ENCODE measurements around the gene TTC19. TPM values are rescaled to one million over a fixed set of nuclear protein-coding genes. Genes with fewer than 3 reads are reported as not detected.

Gene TTC19
- total and polyA plus RNA-seq, 2 of the 8 experiments (the other 6 are each of a cell fraction or from before 2014, with no cell fraction given), result 11.8 to 55.0 TPM

DNA sequence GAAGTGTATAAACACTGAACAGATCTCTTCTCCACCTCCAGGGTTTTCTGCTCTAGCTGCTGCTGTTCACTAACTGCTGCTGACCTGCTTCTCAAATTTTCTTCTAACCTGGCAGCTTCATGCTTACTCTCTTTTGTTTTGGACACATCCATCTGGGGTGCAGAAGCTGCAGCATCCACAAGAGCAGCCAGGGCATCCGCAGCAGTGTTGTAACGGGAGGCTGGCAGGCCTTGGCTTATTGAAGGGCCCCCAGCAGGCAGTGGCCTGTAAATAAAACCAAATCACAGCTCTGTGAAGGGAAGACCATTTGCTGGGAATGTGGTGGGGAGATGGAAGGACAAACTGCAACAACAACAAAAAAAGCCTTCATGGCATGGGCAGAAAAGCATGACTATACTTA lies 62.0 kb downstream of the TTC19 start:
- no peak for FAIRE-seq
- Histone ChIP-seq H4K8ac (ENCODE audit: extremely low read depth, insufficient read depth, low read length) (peak overlapping the region; percentile 82; the same call in 1 of the 2 replicates), H2BK5ac (ENCODE audit: low read depth, low read length) (no peak overlapping the region), H3K14ac (ENCODE audit: insufficient read length) (no peak overlapping the region), H3K9me3 (ENCODE audit: insufficient read depth in 2 of 2, low read depth in 1 of 2, low read length in 1 of 2) (no peaks in the 10 kb centered on the region), H4K20me1 (replicated peaks in 1 of 2; ENCODE audit: control insufficient read depth in 1 of 2, insufficient read depth in 2 of 2, low read length in 2 of 2) (no peaks in the 10 kb centered on the region), H3K9ac (replicated peaks in 1 of 4; ENCODE audit: extremely low read depth in 1 of 4, low read depth in 3 of 4, low read length in 3 of 4) (no peak overlapping the region), H3K18ac (ENCODE audit: extremely low read depth, low read length) (no peak overlapping the region), H3K4ac (replicated peaks; ENCODE audit: insufficient read length, low read depth, low read length) (no peak overlapping the region), H4K91ac (replicated peaks; ENCODE audit: insufficient read length, low read length) (no peak overlapping the region), H2BK20ac (ENCODE audit: low read length) (no peak overlapping the region), H4K5ac (ENCODE audit: insufficient read length, low read depth, low read length) (no peak overlapping the region), H2BK12ac (ENCODE audit: low read depth, low read length) (no peak overlapping the region), H3K23ac (ENCODE audit: insufficient read length) (no peak overlapping the region), H3K79me1 (ENCODE audit: low read depth, low read length) (no peaks in the 10 kb centered on the region), H3K4me2 (ENCODE audit: insufficient read depth in 1 of 2, low read depth in 2 of 2, low read length in 2 of 2) (no peak overlapping the region), H3K4me3 (ENCODE audit: extremely low read depth in 1 of 4, insufficient read depth in 2 of 4, low read depth in 3 of 4, low read length in 4 of 4) (no peak overlapping the region), H2AK5ac (ENCODE audit: low read depth, low read length) (no peak overlapping the region), H2AFZ (ENCODE audit: low read length) (no peak overlapping the region), H3K56ac (replicated peaks; ENCODE audit: insufficient read length, low read depth, low read length) (no peak overlapping the region), H2BK15ac (ENCODE audit: low read length) (no peak overlapping the region), H3K36me3 (ENCODE audit: control insufficient read depth in 2 of 4, insufficient read depth in 4 of 4, low read length in 3 of 4) (peaks cover 7 to 71% (median 47%) of the 10 kb centered on the region in 4 experiments; a peak in 7 of 8 replicates), H3K23me2 (ENCODE audit: low read depth, low read length) (no peaks in the 10 kb centered on the region), H3K27me3 (replicated peaks in 1 of 4; ENCODE audit: control insufficient read depth in 3 of 4, extremely low read depth in 1 of 4, insufficient read depth in 3 of 4, low read length in 3 of 4) (no peaks in the 10 kb centered on the region), H3K79me2 (ENCODE audit: control insufficient read depth in 1 of 2, insufficient read depth in 2 of 2, low read length in 2 of 2) (no peaks in the 10 kb centered on the region), H3K4me1 (replicated peaks in 1 of 4; ENCODE audit: control insufficient read depth in 3 of 4, insufficient read depth in 4 of 4, low read length in 3 of 4) (no peaks in the 10 kb centered on the region), H2BK120ac (replicated peaks; ENCODE audit: low read depth, low read length) (no peak overlapping the region), H3K27ac (ENCODE audit: low read depth, low read length) (no peak overlapping the region)
- WGBS, 2 experiments (ENCODE audit: extremely low coverage in 1 of 2, insufficient coverage in 1 of 2, insufficient read length in 1 of 2, insufficient replicate concordance in 2 of 2, low coverage in 1 of 2, low lambda C conversion rate in 2 of 2, missing lambda C conversion rate in 1 of 2), result 96% methylated on average over 2 of the region's 2 CpGs; no CpG with 5 or more reads in 1 of the 2 experiments
- CTCF ChIA-PET (ENCODE audit: partially characterized antibody), result interaction anchor here (1.3 to 1.7 kb wide), 2 partner anchors 12 to 141 kb away, joined by 3 read pairs; no protein-coding TSS in a partner anchor
- no peak for DNase-seq (ENCODE audit: low read depth in 1 of 2, low spot score in 2 of 2)
- POLR2A ChIA-PET (ENCODE audit: partially characterized antibody), result no interaction called here
- TF ChIP-seq POLR2AphosphoS5 (IDR thresholded peaks at IDR 0.05; ENCODE audit: low read depth, low read length) (no peak), TAF7 (optimal IDR thresholded peaks at IDR 0.05; ENCODE audit: borderline replicate concordance, low read depth, low read length) (no peak), KDM4A (IDR thresholded peaks at IDR 0.05; ENCODE audit: low read depth, low read length, severe bottlenecking) (no peak), EZH2 (IDR thresholded peaks at IDR 0.05; ENCODE audit: low read depth, low read length, severe bottlenecking) (no peak), SAP30 (IDR thresholded peaks at IDR 0.05; ENCODE audit: insufficient read depth, insufficient replicate concordance, low read length) (no peak), SIRT6 (IDR thresholded peaks at IDR 0.05; ENCODE audit: low read length) (no peak), HDAC6 (IDR thresholded peaks at IDR 0.05; ENCODE audit: low read depth, low read length) (no peak), CBX8 (IDR thresholded peaks at IDR 0.05; ENCODE audit: borderline replicate concordance, low read depth, low read length) (no peak), BACH1 (IDR thresholded peaks at IDR 0.05; ENCODE audit: low read length) (no peak), TBP (IDR thresholded peaks at IDR 0.05; ENCODE audit: low read depth, low read length) (no peak), TCF12 (IDR thresholded peaks at IDR 0.05; ENCODE audit: low read depth, low read length) (no peak), SP4 (IDR thresholded peaks at IDR 0.05; ENCODE audit: low read length) (no peak)
- TF ChIP-seq, protein P1, sequence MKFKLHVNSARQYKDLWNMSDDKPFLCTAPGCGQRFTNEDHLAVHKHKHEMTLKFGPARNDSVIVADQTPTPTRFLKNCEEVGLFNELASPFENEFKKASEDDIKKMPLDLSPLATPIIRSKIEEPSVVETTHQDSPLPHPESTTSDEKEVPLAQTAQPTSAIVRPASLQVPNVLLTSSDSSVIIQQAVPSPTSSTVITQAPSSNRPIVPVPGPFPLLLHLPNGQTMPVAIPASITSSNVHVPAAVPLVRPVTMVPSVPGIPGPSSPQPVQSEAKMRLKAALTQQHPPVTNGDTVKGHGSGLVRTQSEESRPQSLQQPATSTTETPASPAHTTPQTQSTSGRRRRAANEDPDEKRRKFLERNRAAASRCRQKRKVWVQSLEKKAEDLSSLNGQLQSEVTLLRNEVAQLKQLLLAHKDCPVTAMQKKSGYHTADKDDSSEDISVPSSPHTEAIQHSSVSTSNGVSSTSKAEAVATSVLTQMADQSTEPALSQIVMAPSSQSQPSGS (IDR thresholded peaks at IDR 0.05; ENCODE audit: low read length), result no peak

All from H1 (cell line).